Common myeloid progenitor, CD34-positive (primary cell): ENCODE data around the gene ACADS. TPM values are rescaled to one million over a fixed set of nuclear protein-coding genes. Genes with fewer than 3 reads are reported as not detected.

ENCODE experiments used
- CTCF ChIA-PET: fragments of 350-600 bp; sonication (Branson Sonifier 250); formaldehyde crosslinking; loops from one replicate; lab custom pipeline; 2021; ENCODE audit warnings: antibody characterized with exemption; lab: Charles Lee
- POLR2A ChIA-PET: fragments of 350-600 bp; sonication (Branson Sonifier 250); formaldehyde crosslinking; loops from one replicate; lab custom pipeline; 2021; ENCODE audit warnings: antibody characterized with exemption; lab: Charles Lee
- DNase-seq, 3 donors: peaks; one replicate each; pipeline versions ENCODE4 v3.0.0 to v3.0.0-alpha.2; 2013
- H3K27ac ChIP-seq, 2 experiments: 1 replicate in 1 of 2; 2 replicates in 1 of 2; pipeline ENCODE4 v1.7.0; 2013; ENCODE audit warnings: inconsistent platforms in 2 of 2, low read length in 2 of 2, mild to moderate bottlenecking in 2 of 2, low read depth in 1 of 2, moderate library complexity in 1 of 2; ENCODE audit not compliant: severe bottlenecking in 2 of 2, insufficient read depth in 1 of 2, poor library complexity in 1 of 2
- H3K27me3 ChIP-seq, 5 experiments: replicated peaks in 2 of 5; 1 replicate in 3 of 5; 2 replicates in 2 of 5; pipeline versions ENCODE4 v1.6.1 to v1.7.0; 2013; ENCODE audit warnings: low read length in 4 of 5, mild to moderate bottlenecking in 2 of 5, moderate library complexity in 2 of 5, inconsistent platforms in 1 of 5; ENCODE audit not compliant: insufficient read depth in 5 of 5, control insufficient read depth in 4 of 5
- H3K36me3 ChIP-seq, 4 experiments: 1 replicate in 2 of 4; 2 replicates in 2 of 4; pipeline versions ENCODE4 v1.6.1 to v1.7.0; 2013; ENCODE audit warnings: low read length in 3 of 4, control low read depth in 1 of 4, mild to moderate bottlenecking in 1 of 4; ENCODE audit not compliant: control insufficient read depth in 4 of 4, insufficient read depth in 4 of 4
- H3K4me1 ChIP-seq, 4 experiments: 1 replicate in 3 of 4; 2 replicates in 1 of 4; pipeline versions ENCODE4 v1.6.1 to v1.7.1; 2013; ENCODE audit warnings: low read length in 3 of 4, mild to moderate bottlenecking in 3 of 4, control low read depth in 1 of 4, inconsistent platforms in 1 of 4, moderate library complexity in 1 of 4; ENCODE audit not compliant: control insufficient read depth in 4 of 4, insufficient read depth in 4 of 4; ENCODE audit errors: control extremely low read depth in 1 of 4
- H3K4me3 ChIP-seq, 7 experiments: 1 replicate in 4 of 7; 2 replicates in 3 of 7; pipeline versions ENCODE4 v1.5.1 to v1.7.0; 2013; ENCODE audit warnings: mild to moderate bottlenecking in 7 of 7, low read length in 6 of 7, moderate library complexity in 6 of 7, inconsistent platforms in 2 of 7, low read depth in 2 of 7, control low read depth in 1 of 7; ENCODE audit not compliant: insufficient read depth in 4 of 7, control insufficient read depth in 1 of 7; ENCODE audit errors: extremely low read depth in 1 of 7
- H3K9me3 ChIP-seq, 5 experiments: 1 replicate in 4 of 5; 2 replicates in 1 of 5; pipeline versions ENCODE4 v1.6.1 to v1.7.1; 2013; ENCODE audit warnings: low read length in 4 of 5, mild to moderate bottlenecking in 2 of 5, inconsistent platforms in 1 of 5, low read depth in 1 of 5, moderate library complexity in 1 of 5; ENCODE audit not compliant: control insufficient read depth in 4 of 5, insufficient read depth in 2 of 5; ENCODE audit errors: control extremely low read depth in 1 of 5
- WGBS: methylation state at CpG from one replicate; pipeline ENCODE4 v1.1.5; 2013; ENCODE audit not compliant: insufficient coverage; 5-methylcytosine and 5-hydroxymethylcytosine counted together
- polyA plus RNA-seq: library from polyadenylated mRNA; unstranded; fragments of 120-200 nt; gene quantifications from one replicate; pipeline ENCODE4 v1.2.1, GENCODE V29; 2013

ACADS gene, protein sequence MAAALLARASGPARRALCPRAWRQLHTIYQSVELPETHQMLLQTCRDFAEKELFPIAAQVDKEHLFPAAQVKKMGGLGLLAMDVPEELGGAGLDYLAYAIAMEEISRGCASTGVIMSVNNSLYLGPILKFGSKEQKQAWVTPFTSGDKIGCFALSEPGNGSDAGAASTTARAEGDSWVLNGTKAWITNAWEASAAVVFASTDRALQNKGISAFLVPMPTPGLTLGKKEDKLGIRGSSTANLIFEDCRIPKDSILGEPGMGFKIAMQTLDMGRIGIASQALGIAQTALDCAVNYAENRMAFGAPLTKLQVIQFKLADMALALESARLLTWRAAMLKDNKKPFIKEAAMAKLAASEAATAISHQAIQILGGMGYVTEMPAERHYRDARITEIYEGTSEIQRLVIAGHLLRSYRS
- polyA plus RNA-seq: 18.0 TPM

DNA sequence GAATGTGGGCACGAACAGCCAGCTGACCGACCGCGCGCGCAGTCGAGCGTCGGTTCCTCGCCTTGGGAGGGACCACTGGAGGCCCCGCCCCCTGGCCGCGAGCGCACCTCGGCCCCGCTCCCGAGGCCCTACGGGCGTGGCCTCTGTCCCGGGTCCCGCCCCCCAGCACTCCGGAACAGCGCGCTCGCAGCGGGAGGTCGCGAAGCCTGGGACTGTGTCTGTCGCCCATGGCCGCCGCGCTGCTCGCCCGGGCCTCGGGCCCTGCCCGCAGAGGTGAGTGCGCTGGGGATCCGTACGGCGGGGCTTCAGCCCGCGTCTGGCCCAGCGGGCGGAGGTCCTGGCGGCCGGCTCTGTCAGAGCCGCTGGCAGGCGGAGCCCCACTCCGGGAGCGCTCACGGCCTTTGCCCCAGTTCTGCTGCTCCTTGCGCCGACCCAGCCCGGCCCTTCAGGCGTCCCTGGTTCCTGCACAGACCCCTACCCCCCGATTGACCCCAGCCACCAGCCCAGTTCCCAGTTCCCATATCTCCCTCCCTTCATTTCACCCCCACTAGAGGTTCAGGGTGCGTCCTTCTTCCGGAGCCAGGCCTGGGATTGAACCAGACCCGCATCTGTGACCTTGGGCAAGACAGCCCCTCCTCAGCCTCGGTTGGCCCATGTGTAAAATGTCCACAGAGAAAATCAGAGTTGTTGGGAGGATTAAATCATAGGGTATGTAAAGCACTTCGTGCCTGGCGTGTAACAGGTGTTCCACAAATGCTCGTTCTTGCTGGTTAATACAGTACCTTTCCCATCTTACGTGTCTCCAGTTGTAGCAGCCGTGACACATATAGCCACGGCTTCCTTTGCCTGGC, at the start of gene ACADS:
Gene ACADS, plus strand, starts transcription at position 168 of the 851 bp plus-strand sequence. Its CDS starts 60 bp downstream, at position 228.
- ChIA-PET POLR2A (interaction anchor here (0.5 kb wide), 1 partner anchor 106 kb away, joined by 3 read pairs; no protein-coding TSS in a partner anchor), CTCF (interaction anchor here (1.1 kb wide), 1 partner anchor 16 kb away, joined by 3 read pairs; no protein-coding TSS in a partner anchor)
- Histone ChIP-seq H3K4me3 (peak within 1 kb of the TSS; percentile 63 to 85 (median 71)), H3K27ac (peak within 1 kb of the TSS; percentile 15 to 75), H3K36me3 (peaks cover 8 to 39% (median 27%) of the 10 kb centered on the region in 4 experiments), H3K27me3 (no peaks in the 10 kb centered on the region), H3K9me3 (no peaks in the 10 kb centered on the region), H3K4me1 (peaks cover 19 to 51% (median 38%) of the 10 kb centered on the region in 4 experiments)
- peak; percentile 75 to 86 (median 85) for DNase-seq
- 5% methylated on average over 59 of the region's 66 CpGs for WGBS

DNA sequence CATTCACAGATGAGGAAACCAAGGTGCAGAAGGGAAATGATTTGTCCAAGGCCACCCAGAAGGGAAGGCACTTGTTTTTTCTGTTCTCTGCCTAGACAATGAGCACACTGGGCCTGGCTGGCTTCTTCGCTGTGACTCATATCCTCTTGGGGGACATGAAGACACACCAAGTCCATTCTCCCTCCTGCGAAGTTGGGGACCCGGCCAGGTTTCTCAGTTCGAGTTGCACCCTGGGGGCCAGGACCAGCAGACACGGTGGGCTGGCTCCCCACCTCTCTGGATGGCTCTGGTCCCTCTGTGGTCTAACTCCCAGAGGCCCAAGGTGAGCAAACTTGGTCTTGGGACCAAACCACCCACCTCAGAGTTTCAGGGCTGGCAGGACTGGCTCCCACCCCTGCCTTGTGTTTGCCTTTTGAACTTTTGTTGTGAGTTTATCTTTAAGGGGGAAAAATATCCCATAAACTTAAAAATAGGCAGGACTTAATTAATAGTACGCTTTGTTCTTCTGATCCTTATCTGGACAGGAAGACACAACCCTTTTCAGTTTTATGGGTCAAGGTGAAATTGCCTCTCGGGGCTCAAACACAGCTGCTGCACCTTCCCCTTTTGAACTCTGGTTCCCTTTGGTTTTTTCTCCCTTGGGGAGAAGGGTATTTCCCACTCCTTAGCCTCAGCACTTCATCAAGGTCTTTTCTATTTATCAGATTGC, 47.7 kb upstream of the ACADS start:
- H3K27ac ChIP-seq: no peak overlapping the region
- WGBS: 61% methylated on average over 7 of the region's 7 CpGs
- H3K4me1 ChIP-seq: peaks cover 0 to 22% (median 11%) of the 10 kb centered on the region in 4 experiments
- CTCF ChIA-PET: interaction anchor here (2.3 kb wide), 1 partner anchor 28 kb away, joined by 9 read pairs; no protein-coding TSS in a partner anchor
- H3K9me3 ChIP-seq: no peaks in the 10 kb centered on the region
- peak in 2 of 3 donors; percentile 47 to 50 for DNase-seq
- no peaks in the 10 kb centered on the region for H3K36me3 ChIP-seq
- H3K27me3 ChIP-seq: no peaks in the 10 kb centered on the region
- POLR2A ChIA-PET: no interaction called here
- peak overlapping the region in 1 of 7 experiments; percentile 28 for H3K4me3 ChIP-seq

DNA sequence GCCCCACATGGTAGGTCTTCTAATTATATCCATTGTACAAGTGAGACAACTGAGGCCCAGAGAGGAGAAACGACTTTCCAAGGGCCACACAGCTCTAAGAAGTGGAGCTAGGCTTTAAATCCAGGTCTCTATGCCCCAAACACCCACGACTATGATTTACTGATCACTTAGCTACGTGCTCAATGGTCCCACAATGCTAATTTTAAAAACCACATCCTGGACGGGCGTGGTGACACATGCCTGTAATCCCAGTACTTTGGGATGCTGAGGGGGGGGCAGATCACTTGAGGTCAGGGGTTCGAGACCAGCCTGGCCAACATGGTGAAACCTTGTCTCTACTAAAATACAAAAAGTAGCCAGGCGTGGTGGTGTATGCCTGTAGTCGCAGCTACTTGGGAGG, 47.1 kb upstream of the ACADS start:
- peak overlapping the region in 1 of 7 experiments; percentile 28 for H3K4me3 ChIP-seq
- ChIA-PET POLR2A (no interaction called here), CTCF (interaction anchor here (2.3 kb wide), 1 partner anchor 29 kb away, joined by 9 read pairs; no protein-coding TSS in a partner anchor)
- H3K4me1 ChIP-seq: peaks cover 0 to 22% (median 11%) of the 10 kb centered on the region in 4 experiments
- no peaks in the 10 kb centered on the region for H3K27me3 ChIP-seq
- H3K9me3 ChIP-seq: no peaks in the 10 kb centered on the region
- DNase-seq: peak in 1 of 3 donors; percentile 13
- H3K36me3 ChIP-seq: no peaks in the 10 kb centered on the region
- 60% methylated on average over 7 of the region's 8 CpGs for WGBS
- no peak overlapping the region for H3K27ac ChIP-seq

DNA sequence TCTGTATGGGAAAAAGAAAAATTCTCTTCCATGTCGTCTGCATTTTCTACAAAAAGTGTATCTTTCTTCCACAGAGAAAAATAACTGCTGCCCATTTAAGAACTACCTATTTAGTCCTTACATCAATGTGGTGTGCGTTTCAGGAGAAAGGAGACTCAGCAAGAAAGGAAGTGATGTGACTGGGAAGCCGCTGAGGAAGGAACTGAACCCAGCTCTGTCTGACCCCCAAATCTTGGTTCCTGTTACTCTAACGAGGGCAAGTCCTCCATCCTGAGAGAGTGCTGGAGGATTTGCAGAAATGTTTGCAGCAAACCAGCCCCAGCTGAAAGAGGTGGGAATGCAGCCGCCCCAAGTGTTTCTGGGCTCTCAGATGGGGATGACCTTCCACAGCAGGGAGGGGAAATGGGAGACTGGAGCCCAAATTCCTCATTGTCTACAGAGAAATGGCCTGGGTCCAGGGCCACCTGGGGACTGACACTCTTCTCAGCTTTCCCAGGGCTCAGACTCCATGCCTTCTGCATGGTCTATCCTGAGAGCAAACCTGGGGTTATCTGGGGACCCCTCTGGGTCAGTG, 45.4 kb upstream of the ACADS start:
- CTCF ChIA-PET: interaction anchor here (0.6 to 1.4 kb wide), 2 partner anchors 9 to 32 kb away, joined by 3 to 4 read pairs; no protein-coding TSS in a partner anchor
- no peaks in the 10 kb centered on the region for H3K36me3 ChIP-seq
- WGBS: 30% methylated on average over 3 of the region's 5 CpGs
- no peaks in the 10 kb centered on the region for H3K27me3 ChIP-seq
- no peaks in the 10 kb centered on the region for H3K9me3 ChIP-seq
- no peak overlapping the region for H3K4me3 ChIP-seq
- POLR2A ChIA-PET: no interaction called here
- peaks cover 0 to 30% (median 17%) of the 10 kb centered on the region in 4 experiments for H3K4me1 ChIP-seq
- DNase-seq: no peak
- H3K27ac ChIP-seq: no peak overlapping the region

DNA sequence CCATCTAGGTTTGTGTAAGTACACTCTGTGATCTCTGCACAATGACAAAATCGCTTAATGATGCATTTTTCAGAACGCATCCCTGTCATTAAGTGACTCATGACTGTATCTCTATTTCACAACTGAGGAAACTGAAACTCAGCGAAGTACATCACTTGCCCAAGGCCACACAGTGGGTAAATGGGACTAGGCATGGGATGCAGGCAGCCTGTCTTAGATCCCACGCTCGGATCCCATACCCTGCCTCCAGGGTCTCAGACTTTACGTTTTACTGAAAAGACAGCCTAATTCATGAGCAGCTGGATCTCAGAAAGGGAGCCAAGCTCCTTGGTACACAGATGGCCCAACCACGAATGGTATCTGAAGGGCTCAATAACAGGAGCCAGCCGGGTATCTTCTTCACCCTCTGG, 41.1 kb upstream of the ACADS start:
- Histone ChIP-seq H3K9me3 (no peaks in the 10 kb centered on the region), H3K27ac (no peak overlapping the region), H3K36me3 (no peaks in the 10 kb centered on the region), H3K4me3 (no peak overlapping the region), H3K4me1 (peaks cover 21 to 46% (median 39%) of the 10 kb centered on the region in 4 experiments), H3K27me3 (no peaks in the 10 kb centered on the region)
- CTCF ChIA-PET: interaction anchor here (0.5 to 1.1 kb wide), 2 partner anchors 38 to 425 kb away, joined by 3 read pairs; no protein-coding TSS in a partner anchor
- WGBS: 80% methylated on average over 5 of the region's 8 CpGs
- DNase-seq: peak in 1 of 3 donors; percentile 19
- POLR2A ChIA-PET: no interaction called here

DNA sequence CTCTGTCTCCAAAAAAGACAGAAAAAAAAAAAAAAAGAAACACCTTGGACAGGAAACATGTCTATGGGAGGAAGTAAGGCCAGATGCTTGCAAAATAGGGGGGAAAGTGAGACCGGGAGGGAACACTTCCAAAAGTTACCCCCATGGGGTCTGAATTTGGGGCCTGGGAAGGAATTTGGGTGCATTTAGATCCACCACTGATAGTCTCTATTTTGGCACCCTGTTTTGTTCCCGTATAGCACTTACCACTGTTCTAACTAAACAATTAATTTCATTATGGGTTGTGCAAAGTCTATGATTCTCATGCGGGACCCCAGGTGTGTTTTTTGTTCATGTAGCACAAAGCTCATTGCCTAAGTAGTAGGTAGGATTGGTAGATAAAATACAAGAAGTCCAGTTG, 40.1 kb upstream of the ACADS start:
- Histone ChIP-seq H3K9me3 (no peaks in the 10 kb centered on the region), H3K36me3 (no peaks in the 10 kb centered on the region), H3K27ac (peak overlapping the region; percentile 99), H3K27me3 (no peaks in the 10 kb centered on the region), H3K4me1 (peaks cover 26 to 51% (median 42%) of the 10 kb centered on the region in 4 experiments), H3K4me3 (peak overlapping the region in 3 of 7 experiments; percentile 90 to 93 (median 92))
- ChIA-PET POLR2A (interaction anchor here (0.6 to 1.0 kb wide), 2 partner anchors 21 to 520 kb away, joined by 3 read pairs; no protein-coding TSS in a partner anchor), CTCF (no interaction called here)
- 0% methylated on average over 1 of the region's 3 CpGs for WGBS
- peak in 1 of 3 donors; percentile 35 for DNase-seq
